ENCODE results near the gene ZNF777.

DNA sequence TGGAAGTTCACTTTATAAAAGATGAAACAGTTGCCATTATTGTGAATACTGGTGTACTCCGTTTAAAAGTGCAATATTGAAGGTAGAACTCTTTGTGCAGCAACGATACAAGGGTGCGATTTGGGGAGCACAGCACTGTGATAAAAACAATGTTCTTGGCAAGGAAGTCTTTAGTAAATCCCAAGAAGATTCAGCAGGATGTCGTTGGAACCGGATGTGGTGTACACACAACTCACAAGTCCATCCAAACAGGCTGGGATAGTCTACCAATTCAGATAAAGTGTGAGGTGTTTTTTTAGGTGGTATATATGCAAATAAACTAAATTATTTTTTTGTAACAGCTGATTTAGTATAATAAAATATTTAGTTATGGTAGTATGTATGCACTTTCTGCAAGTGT, 46.7 kb downstream of the ZNF777 start:
- TF ChIP-seq, protein P1, sequence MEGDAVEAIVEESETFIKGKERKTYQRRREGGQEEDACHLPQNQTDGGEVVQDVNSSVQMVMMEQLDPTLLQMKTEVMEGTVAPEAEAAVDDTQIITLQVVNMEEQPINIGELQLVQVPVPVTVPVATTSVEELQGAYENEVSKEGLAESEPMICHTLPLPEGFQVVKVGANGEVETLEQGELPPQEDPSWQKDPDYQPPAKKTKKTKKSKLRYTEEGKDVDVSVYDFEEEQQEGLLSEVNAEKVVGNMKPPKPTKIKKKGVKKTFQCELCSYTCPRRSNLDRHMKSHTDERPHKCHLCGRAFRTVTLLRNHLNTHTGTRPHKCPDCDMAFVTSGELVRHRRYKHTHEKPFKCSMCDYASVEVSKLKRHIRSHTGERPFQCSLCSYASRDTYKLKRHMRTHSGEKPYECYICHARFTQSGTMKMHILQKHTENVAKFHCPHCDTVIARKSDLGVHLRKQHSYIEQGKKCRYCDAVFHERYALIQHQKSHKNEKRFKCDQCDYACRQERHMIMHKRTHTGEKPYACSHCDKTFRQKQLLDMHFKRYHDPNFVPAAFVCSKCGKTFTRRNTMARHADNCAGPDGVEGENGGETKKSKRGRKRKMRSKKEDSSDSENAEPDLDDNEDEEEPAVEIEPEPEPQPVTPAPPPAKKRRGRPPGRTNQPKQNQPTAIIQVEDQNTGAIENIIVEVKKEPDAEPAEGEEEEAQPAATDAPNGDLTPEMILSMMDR (IDR thresholded peaks at IDR 0.05) = no peak
- no peak for TF ChIP-seq POLR2A (IDR thresholded peaks at IDR 0.05)
